HCT116 (cell line): ENCODE data around the gene SF3B6. TPM values are rescaled to one million over a fixed set of nuclear protein-coding genes. Genes with fewer than 3 reads are reported as not detected.

Source experiments
- ATAC-seq: fragments of 200-7000 bp; cut with Tn5 transposase; 2 replicates; pipeline ENCODE4 v1.9.1; 2020; ENCODE audit warnings: mild to moderate bottlenecking, moderate library complexity
- BruUV-seq: library from RNA; stranded (reverse); fragments of 400-500 nt; replicated peaks from 2 replicates; lab custom pipeline; 2021; lab: Mats Ljungman, UMichigan
- CTCF ChIA-PET: fragments of 300-600 bp; sonication (Branson Sonifier 250); formaldehyde crosslinking; loops from one replicate; lab custom pipeline; 2021; ENCODE audit warnings: antibody characterized with exemption; lab: Charles Lee
- POLR2A ChIA-PET: fragments of 300-600, 350-600 bp; sonication (Branson Sonifier 250); formaldehyde crosslinking; loops from one replicate; lab custom pipeline; 2021; ENCODE audit warnings: antibody characterized with exemption; lab: Charles Lee
- RAD21 ChIA-PET, 2 experiments: fragments of 300-600 bp; sonication (Branson Sonifier 250); formaldehyde crosslinking; loops; one replicate each; lab custom pipeline; 2023; ENCODE audit warnings: low total read pairs in 2 of 2; ENCODE audit not compliant: uncharacterized antibody in 2 of 2, unreplicated experiment in 2 of 2, low non-redundant PET in 1 of 2; lab: Charles Lee
- DNase-seq: peaks from one replicate; pipeline ENCODE4 v3.0.0-alpha.2; 2010; ENCODE audit warnings: low read depth, low spot score
- H2AFZ ChIP-seq: fragments of 200-600 bp; shearing (Covaris generic), sonication (generic); 2 replicates; pipeline ENCODE4 v1.6.1; 2017; ENCODE audit warnings: low read depth, mixed run types, mixed read lengths, antibody characterized with exemption, low read length; ENCODE audit not compliant: poor library complexity, severe bottlenecking
- H3K27ac ChIP-seq: 2 replicates; pipeline ENCODE4 v1.5.1; 2012; ENCODE audit warnings: low read depth, low read length
- H3K27me3 ChIP-seq: fragments of 200-600 bp; sonication (generic); 2 replicates; pipeline ENCODE4 v1.6.1; 2016; ENCODE audit warnings: mixed run types, low read length, mixed read lengths; ENCODE audit not compliant: insufficient read depth
- H3K36me3 ChIP-seq, 2 experiments: fragments of 200-500 bp in 1 of 2; fragments of 200-600 bp in 1 of 2; sonication (Bioruptor generic) in 1 of 2; sonication (generic) in 1 of 2; 2 replicates each; pipeline versions ENCODE4 v1.5.1 to v1.6.1; 2014 to 2016; ENCODE audit warnings: low read length in 2 of 2, inconsistent platforms in 1 of 2, mixed read lengths in 1 of 2, mixed run types in 1 of 2; ENCODE audit not compliant: insufficient read depth in 2 of 2, control insufficient read depth in 1 of 2
- H3K4me1 ChIP-seq, 2 experiments: fragments of 200-600 bp in 1 of 2; sonication (generic) in 1 of 2; 2 replicates each; pipeline versions ENCODE4 v1.5.1 to v1.6.1; 2012 to 2017; ENCODE audit warnings: low read length in 2 of 2, inconsistent platforms in 1 of 2, mild to moderate bottlenecking in 1 of 2, mixed read lengths in 1 of 2, mixed run types in 1 of 2, moderate library complexity in 1 of 2; ENCODE audit not compliant: insufficient read depth in 2 of 2, control insufficient read depth in 1 of 2
- H3K4me2 ChIP-seq: fragments of 200-600 bp; sonication (generic); 2 replicates; pipeline ENCODE4 v1.6.1; 2017; ENCODE audit warnings: mixed run types, low read length, mixed read lengths
- H3K4me3 ChIP-seq, 2 experiments: fragments of 200-600 bp in 1 of 2; sonication (generic) in 1 of 2; replicated peaks in 1 of 2; 2 replicates each; pipeline ENCODE4 v1.5.1; 2011 to 2016; ENCODE audit warnings: low read length in 2 of 2, control low read depth in 1 of 2, low read depth in 1 of 2, mild to moderate bottlenecking in 1 of 2, mixed read lengths in 1 of 2, mixed run types in 1 of 2
- H3K79me2 ChIP-seq: fragments of 200-600 bp; sonication (generic); 2 replicates; pipeline ENCODE4 v1.6.1; 2017; ENCODE audit warnings: mild to moderate bottlenecking, mixed run types, low read length, moderate library complexity, mixed read lengths; ENCODE audit not compliant: insufficient read depth
- H3K9ac ChIP-seq: fragments of 200-600 bp; sonication (generic); 2 replicates; pipeline ENCODE4 v1.6.1; 2016; ENCODE audit warnings: low read length, mixed read lengths
- H3K9me2 ChIP-seq: fragments of 200-600 bp; sonication (generic), shearing (Covaris generic); 2 replicates; pipeline ENCODE4 v1.6.1; 2017; ENCODE audit warnings: mixed run types, mild to moderate bottlenecking, moderate library complexity; ENCODE audit not compliant: insufficient read depth
- H3K9me3 ChIP-seq, 2 experiments: fragments of 200-500 bp in 1 of 2; fragments of 200-600 bp in 1 of 2; sonication (Bioruptor generic) in 1 of 2; sonication (generic) in 1 of 2; 2 replicates each; pipeline ENCODE4 v1.6.1; 2014 to 2017; ENCODE audit warnings: low read length in 2 of 2, mixed read lengths in 2 of 2, inconsistent platforms in 1 of 2, low read depth in 1 of 2, mild to moderate bottlenecking in 1 of 2, mixed run types in 1 of 2, moderate library complexity in 1 of 2; ENCODE audit not compliant: control insufficient read depth in 1 of 2, insufficient read depth in 1 of 2
- H4K20me1 ChIP-seq: fragments of 200-600 bp; sonication (generic), shearing (Covaris generic); 2 replicates; pipeline ENCODE4 v1.6.1; 2017; ENCODE audit warnings: mixed run types, mild to moderate bottlenecking, moderate library complexity; ENCODE audit not compliant: insufficient read depth
- JUND ChIP-seq: IDR thresholded peaks from 2 replicates; pipeline ENCODE4 v1.6.1; 2012
- POLR2A ChIP-seq: IDR thresholded peaks from 2 replicates; pipeline ENCODE4 v1.7.0; 2011; ENCODE audit warnings: borderline replicate concordance; ENCODE audit not compliant: insufficient read depth, insufficient read length; ENCODE audit errors: extremely low read depth
- RAD21 ChIP-seq: IDR thresholded peaks from 2 replicates; pipeline ENCODE4 v1.6.1; 2012; ENCODE audit warnings: low read depth, mild to moderate bottlenecking
- REST ChIP-seq: IDR thresholded peaks from 2 replicates; pipeline ENCODE4 v1.6.1; 2012; ENCODE audit warnings: low read depth
- SIN3A ChIP-seq: IDR thresholded peaks from 2 replicates; pipeline ENCODE4 v1.6.1; 2012; ENCODE audit warnings: low read depth
- SP1 ChIP-seq: IDR thresholded peaks from 2 replicates; pipeline ENCODE4 v1.6.1; 2012; ENCODE audit warnings: low read depth
- TCF7L2 ChIP-seq: IDR thresholded peaks from 2 replicates; pipeline ENCODE4 v1.7.0; 2011; ENCODE audit warnings: borderline replicate concordance, inconsistent platforms; ENCODE audit not compliant: insufficient read depth, insufficient read length; ENCODE audit errors: extremely low read depth
- YY1 ChIP-seq: IDR thresholded peaks from 2 replicates; pipeline ENCODE4 v1.6.1; 2011; ENCODE audit warnings: low read length, low read depth, moderate library complexity, mild to moderate bottlenecking; ENCODE audit not compliant: insufficient replicate concordance; ENCODE audit errors: extremely low read depth
- intact Hi-C: fragments of 100-400 bp; cut with micrococcal nuclease; formaldehyde crosslinking; loops from 2 replicates; pipeline ENCODE4 v1.10.0; 2022
- total RNA-seq: library from RNA; stranded (reverse); gene quantifications from one replicate; pipeline ENCODE4 v1.2.1, GENCODE V29; 2021; ENCODE audit not compliant: unreplicated experiment
- TF ChIP-seq, protein P1 (sequence below): IDR thresholded peaks from 2 replicates; pipeline ENCODE4 v1.6.1; 2012
- TF ChIP-seq, protein P2 (sequence below), 3 experiments: fragments of 200-600 bp in 1 of 3; sonication (generic) in 1 of 3; IDR thresholded peaks in 2 of 3; conservative IDR thresholded peaks in 1 of 3; 2 replicates each; pipeline ENCODE4 v1.5.1; 2012 to 2017; ENCODE audit warnings: low read depth in 2 of 3, low read length in 2 of 3, antibody characterized with exemption in 1 of 3, borderline replicate concordance in 1 of 3, control low read depth in 1 of 3, mild to moderate bottlenecking in 1 of 3, mixed read lengths in 1 of 3, mixed run types in 1 of 3, moderate library complexity in 1 of 3; ENCODE audit not compliant: insufficient read depth in 1 of 3

Gene SF3B6
- total RNA-seq, 1 experiment from 2014 or later = 129 TPM

GRCh38 chr2:24104906-24105305 lies 28.8 kb upstream of the SF3B6 start:
- no peaks in the 10 kb centered on the region for H3K36me3 ChIP-seq
- H3K27ac ChIP-seq = no peak overlapping the region
- H3K4me3 ChIP-seq = no peak overlapping the region
- no peaks in the 10 kb centered on the region for H3K79me2 ChIP-seq
- DNase-seq (no peak), ATAC-seq (no peak)
- H3K27me3 ChIP-seq = no peaks in the 10 kb centered on the region
- peaks cover 0 to 5% of the 10 kb centered on the region in 2 experiments; a peak in 1 of 4 replicates for H3K4me1 ChIP-seq
- no peaks in the 10 kb centered on the region for H4K20me1 ChIP-seq
- H3K9me2 ChIP-seq = no peaks in the 10 kb centered on the region
- ChIA-PET RAD21 (interaction anchor here in 1 of 2 experiments (0.6 kb wide), 1 partner anchor 18 kb away, joined by 8 read pairs; no protein-coding TSS in a partner anchor), CTCF (no interaction called here), POLR2A (no interaction called here)
- BruUV-seq = no TSS peak
- no peak overlapping the region for H3K4me2 ChIP-seq
- H2AFZ ChIP-seq = no peak overlapping the region
- H3K9me3 ChIP-seq = no peaks in the 10 kb centered on the region
- intact Hi-C loops = no loop called here
- TF ChIP-seq, protein P1, sequence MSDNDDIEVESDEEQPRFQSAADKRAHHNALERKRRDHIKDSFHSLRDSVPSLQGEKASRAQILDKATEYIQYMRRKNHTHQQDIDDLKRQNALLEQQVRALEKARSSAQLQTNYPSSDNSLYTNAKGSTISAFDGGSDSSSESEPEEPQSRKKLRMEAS = no peak
- no peak for TF ChIP-seq JUND
- no peak for TF ChIP-seq SIN3A
- TF ChIP-seq RAD21 = no peak
- TF ChIP-seq REST = no peak
- TF ChIP-seq SP1 = no peak
- no peak for TF ChIP-seq POLR2A
- no peak for TF ChIP-seq TCF7L2
- no peak for TF ChIP-seq YY1
- TF ChIP-seq, protein P2, sequence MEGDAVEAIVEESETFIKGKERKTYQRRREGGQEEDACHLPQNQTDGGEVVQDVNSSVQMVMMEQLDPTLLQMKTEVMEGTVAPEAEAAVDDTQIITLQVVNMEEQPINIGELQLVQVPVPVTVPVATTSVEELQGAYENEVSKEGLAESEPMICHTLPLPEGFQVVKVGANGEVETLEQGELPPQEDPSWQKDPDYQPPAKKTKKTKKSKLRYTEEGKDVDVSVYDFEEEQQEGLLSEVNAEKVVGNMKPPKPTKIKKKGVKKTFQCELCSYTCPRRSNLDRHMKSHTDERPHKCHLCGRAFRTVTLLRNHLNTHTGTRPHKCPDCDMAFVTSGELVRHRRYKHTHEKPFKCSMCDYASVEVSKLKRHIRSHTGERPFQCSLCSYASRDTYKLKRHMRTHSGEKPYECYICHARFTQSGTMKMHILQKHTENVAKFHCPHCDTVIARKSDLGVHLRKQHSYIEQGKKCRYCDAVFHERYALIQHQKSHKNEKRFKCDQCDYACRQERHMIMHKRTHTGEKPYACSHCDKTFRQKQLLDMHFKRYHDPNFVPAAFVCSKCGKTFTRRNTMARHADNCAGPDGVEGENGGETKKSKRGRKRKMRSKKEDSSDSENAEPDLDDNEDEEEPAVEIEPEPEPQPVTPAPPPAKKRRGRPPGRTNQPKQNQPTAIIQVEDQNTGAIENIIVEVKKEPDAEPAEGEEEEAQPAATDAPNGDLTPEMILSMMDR (IDR thresholded peaks at IDR 0.05 in 2 of 3, conservative IDR thresholded peaks at IDR 0.05 in 1 of 3; ENCODE audit: borderline replicate concordance in 1 of 3, insufficient read depth in 1 of 3, low read depth in 2 of 3, low read length in 2 of 3) = no peak
- no peak overlapping the region for H3K9ac ChIP-seq
